K562 (cell line): ENCODE measurements around the gene P2RY8. TPM values are rescaled to one million over a fixed set of nuclear protein-coding genes. Genes with fewer than 3 reads are reported as not detected.

Experiments
- ATAC-seq: fragments of 200-7000 bp; cut with Tn5 transposase; 3 replicates; pipeline ENCODE4 v1.9.1; 2020; ENCODE audit warnings: moderate library complexity
- BruUV-seq: library from RNA; stranded (reverse); fragments of 400-500 nt; replicated peaks from 2 replicates; lab custom pipeline; 2021; lab: Mats Ljungman, UMichigan
- CTCF ChIA-PET: fragments of 300-600 bp; formaldehyde crosslinking; extraction: SDS; loops from one replicate; lab custom pipeline; 2021; ENCODE audit warnings: low intra/inter-chr PET ratio; lab: Yijun Ruan, JAX
- POLR2A ChIA-PET: fragments of 300-600, 350-650 bp; sonication (Branson Sonifier 250); formaldehyde crosslinking; extraction: SDS; loops from one replicate; lab custom pipeline; 2021; ENCODE audit warnings: antibody characterized with exemption, inconsistent platforms; lab: Yijun Ruan, JAX
- DNase-seq, 4 experiments: peaks; one replicate each; pipeline versions ENCODE4 v3.0.0 to v3.0.0-alpha.2; 2011 to 2018; ENCODE audit warnings: low spot score in 3 of 4, mixed read lengths in 3 of 4; ENCODE audit errors: extremely low read depth in 1 of 4
- FAIRE-seq: peaks from 2 replicates; lab custom pipeline; 2011; peaks lifted over from hg19 to GRCh38; lab: Jason Lieb, UNC
- H2AFZ ChIP-seq: 2 replicates; pipeline ENCODE4 v1.6.0; 2011; ENCODE audit warnings: low read depth, low read length, control low read depth, inconsistent platforms
- H3K27ac ChIP-seq: fragments of 200-600 bp; 3 replicates; pipeline ENCODE4 v1.8.0; 2011; ENCODE audit warnings: low read depth, mild to moderate bottlenecking, control low read depth, inconsistent platforms, low read length, moderate library complexity, mixed read lengths; ENCODE audit errors: extremely low read depth
- H3K27me3 ChIP-seq, 2 experiments: fragments of 300-600 bp in 1 of 2; 2 replicates in 1 of 2; 3 replicates in 1 of 2; pipeline versions ENCODE4 v1.6.0 to v1.8.0; 2011; ENCODE audit warnings: inconsistent platforms in 2 of 2, low read length in 2 of 2, mild to moderate bottlenecking in 1 of 2, mixed read lengths in 1 of 2, moderate library complexity in 1 of 2; ENCODE audit not compliant: control insufficient read depth in 2 of 2, insufficient read depth in 2 of 2
- H3K36me3 ChIP-seq: fragments of 300-600 bp; 3 replicates; pipeline ENCODE4 v1.8.0; 2011; ENCODE audit warnings: mild to moderate bottlenecking, low read length, inconsistent platforms; ENCODE audit not compliant: control insufficient read depth, insufficient read depth
- H3K4me1 ChIP-seq, 2 experiments: fragments of 200-600 bp in 1 of 2; replicated peaks in 1 of 2; 2 replicates in 1 of 2; 3 replicates in 1 of 2; pipeline versions ENCODE4 v1.5.1 to v1.8.0; 2011; ENCODE audit warnings: inconsistent platforms in 2 of 2, low read length in 2 of 2, mild to moderate bottlenecking in 1 of 2, mixed read lengths in 1 of 2, moderate library complexity in 1 of 2; ENCODE audit not compliant: control insufficient read depth in 2 of 2, insufficient read depth in 2 of 2
- H3K4me2 ChIP-seq: 2 replicates; pipeline ENCODE4 v1.6.1; 2011; ENCODE audit warnings: low read length, control low read depth, inconsistent platforms, mixed read lengths; ENCODE audit not compliant: insufficient read depth
- H3K4me3 ChIP-seq: fragments of 200-600 bp; sonication (generic), shearing (Covaris generic); 2 replicates; pipeline ENCODE4 v1.5.1; 2016; ENCODE audit warnings: control low read depth, inconsistent platforms
- H3K79me2 ChIP-seq: fragments of 200-600 bp; 3 replicates; pipeline ENCODE4 v1.8.0; 2011; ENCODE audit warnings: low read length, inconsistent platforms; ENCODE audit not compliant: control insufficient read depth, insufficient read depth
- H3K9ac ChIP-seq, 2 experiments: 2 replicates each; pipeline versions ENCODE4 v1.6.0 to v1.6.1; 2011; ENCODE audit warnings: low read depth in 2 of 2, low read length in 2 of 2, control low read depth in 1 of 2, inconsistent platforms in 1 of 2, mild to moderate bottlenecking in 1 of 2, mixed read lengths in 1 of 2; ENCODE audit not compliant: insufficient read depth in 1 of 2
- H3K9me1 ChIP-seq: one replicate; pipeline ENCODE4 v1.6.0; 2011; ENCODE audit warnings: inconsistent platforms, mild to moderate bottlenecking, low read length, moderate library complexity; ENCODE audit not compliant: control insufficient read depth, insufficient read depth
- H3K9me3 ChIP-seq: replicated peaks from 2 replicates; pipeline ENCODE4 v1.5.1; 2011; ENCODE audit warnings: low read depth, low read length, inconsistent platforms; ENCODE audit not compliant: control insufficient read depth, insufficient read depth
- H4K20me1 ChIP-seq: replicated peaks from 2 replicates; pipeline ENCODE4 v1.6.1; 2011; ENCODE audit warnings: low read length, inconsistent platforms, mixed read lengths; ENCODE audit not compliant: control insufficient read depth, insufficient read depth
- LCOR ChIP-seq: sonication (generic); formaldehyde crosslinking; IDR thresholded peaks from 2 replicates; pipeline ENCODE4 v1.8.0; 2022; ENCODE audit warnings: mild to moderate bottlenecking, missing genetic modification reagents
- POLR2G ChIP-seq: fragments of 200-400 bp; formaldehyde crosslinking; IDR thresholded peaks from 2 replicates; pipeline ENCODE4 v1.6.1; 2017; ENCODE audit warnings: low read depth, mild to moderate bottlenecking, antibody characterized with exemption, low read length, moderate library complexity
- PURB ChIP-seq: sonication (generic); formaldehyde crosslinking; IDR thresholded peaks from 2 replicates; pipeline ENCODE4 v1.9.0; 2021; ENCODE audit warnings: low read depth, mild to moderate bottlenecking, missing genetic modification reagents
- RUNX1 ChIP-seq: sonication (generic); IDR thresholded peaks from 2 replicates; pipeline ENCODE4 v1.6.1; 2016; ENCODE audit warnings: antibody characterized with exemption, low read depth
- WGBS: fragments of 100-300 bp; shearing (Covaris generic); methylation state at CpG from one replicate; pipeline ENCODE4 v1.1.6; 2016; ENCODE audit warnings: low coverage, mixed read lengths; ENCODE audit not compliant: insufficient coverage; ENCODE audit errors: missing lambda C conversion rate; 5-methylcytosine and 5-hydroxymethylcytosine counted together
- in situ Hi-C: fragments of 300-500 bp; cut with MboI; formaldehyde crosslinking; loops from 4 replicates; pipeline ENCODE4 v1.15.0; 2018; ENCODE audit warnings: inconsistent platforms, mixed read lengths
- intact Hi-C: fragments of 100-400 bp; cut with micrococcal nuclease; formaldehyde crosslinking; loops from 2 replicates; pipeline ENCODE4 v1.14.2; 2022
- polyA plus RNA-seq, 8 experiments: library from polyadenylated mRNA; depleted of rRNA in 4 of 8; stranded (reverse) in 5 of 8; unstranded in 3 of 8; fragments of >200 nt; fragmentation: Nextera tagmentation in 2 of 8; fragmentation: Illumina TruSeq in 1 of 8; extraction: Ambion mirVana in 2 of 8; extraction: Trizol in 1 of 8; gene quantifications; 2 replicates each; pipeline versions ENCODE4 v1.2.1 to v1.2.3, GENCODE V29; 2011 to 2014; ENCODE audit warnings: inconsistent platforms in 1 of 8, missing spikeins in 1 of 8
- total RNA-seq, 7 experiments: library from RNA; depleted of rRNA in 6 of 7; stranded (reverse); fragments of >200 nt in 6 of 7; fragmentation: Illumina TruSeq in 2 of 7; extraction: Trizol in 2 of 7; gene quantifications; 2 replicates each; pipeline versions ENCODE4 v1.2.1 to v1.2.3, GENCODE V29; 2011 to 2021; ENCODE audit warnings: low replicate concordance in 1 of 7

P2RY8 gene
- total and polyA plus RNA-seq, 9 of the 15 experiments (the other 6 are each of a cell fraction or from before 2014, with no cell fraction given) = 0.04 to 0.69 (median 0.08) TPM; not detected in 3

DNA sequence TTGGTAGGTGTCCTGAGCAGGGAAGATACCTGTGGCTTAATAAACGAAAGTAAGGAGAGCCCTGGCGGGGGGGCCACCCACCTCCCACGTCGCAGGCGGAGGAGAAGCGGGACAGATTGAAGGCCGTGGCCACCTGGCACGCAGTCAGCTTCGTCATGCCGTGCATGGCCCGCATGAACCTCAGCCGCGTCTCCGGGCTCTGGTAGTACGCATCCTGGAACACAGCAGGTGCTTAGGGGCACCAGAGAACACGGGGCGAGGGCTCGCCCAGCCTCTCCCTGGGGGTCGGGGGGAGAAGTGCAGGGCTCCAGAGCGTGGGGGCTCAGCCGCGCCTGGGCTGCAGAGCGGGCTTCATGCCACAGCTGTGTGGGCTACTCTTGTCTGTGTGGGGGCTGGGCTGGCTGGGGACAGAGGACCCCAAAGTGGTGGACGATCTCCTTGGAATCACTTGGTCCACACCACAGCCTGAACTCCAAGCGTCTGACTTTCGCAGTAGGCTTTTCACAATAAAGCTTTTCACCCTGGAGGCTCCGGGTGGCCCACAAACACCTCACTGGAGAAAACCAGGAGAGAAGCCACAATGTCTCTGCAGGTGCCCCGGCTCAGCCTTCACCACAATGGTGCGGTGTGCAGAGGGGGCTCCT is 118.0 kb downstream of the P2RY8 start:
- H2AFZ ChIP-seq = no peak overlapping the region
- POLR2A ChIA-PET = no interaction called here
- no peak for DNase-seq
- no peak overlapping the region for H3K4me3 ChIP-seq
- in situ Hi-C loops = no loop called here
- H3K4me2 ChIP-seq = no peak overlapping the region
- H4K20me1 ChIP-seq = no peaks in the 10 kb centered on the region
- ATAC-seq = no peak; the same call in 2 of the 3 replicates
- H3K36me3 ChIP-seq = peaks cover 20% of the 10 kb centered on the region; the same call in 2 of the 3 replicates
- peaks cover 0 to 9% of the 10 kb centered on the region in 2 experiments; a peak in 2 of 5 replicates for H3K4me1 ChIP-seq
- no TSS peak for BruUV-seq
- CTCF ChIA-PET = no interaction called here
- no peak overlapping the region; a peak in 1 of 4 replicates for H3K9ac ChIP-seq
- intact Hi-C loops = no loop called here
- WGBS = 83% methylated on average over 11 of the region's 29 CpGs
- H3K9me1 ChIP-seq = no peaks in the 10 kb centered on the region
- no peaks in the 10 kb centered on the region; the same call in 1 of the 2 replicates for H3K9me3 ChIP-seq
- no peak for FAIRE-seq
- TF ChIP-seq LCOR (CRISPR knock-in tag) (no peak), RUNX1 (no peak), POLR2G (peak; percentile 63), PURB (CRISPR knock-in tag) (no peak)
- H3K79me2 ChIP-seq = no peaks in the 10 kb centered on the region
- H3K27me3 ChIP-seq = no peaks in the 10 kb centered on the region
- no peak overlapping the region for H3K27ac ChIP-seq
